WTC11 (cell line): ENCODE measurements around the gene GRAP2. TPM values are rescaled to one million over a fixed set of nuclear protein-coding genes. Genes with fewer than 3 reads are reported as not detected.

ENCODE experiments used
- ATAC-seq: fragments of 200-7000 bp; cut with Tn5 transposase; 2 replicates; pipeline ENCODE4 v1.10.0; 2021; ENCODE audit warnings: mild to moderate bottlenecking, moderate library complexity
- CTCF ChIA-PET: fragments of 300-600 bp; sonication (Branson Sonifier 250); formaldehyde crosslinking; loops from one replicate; lab custom pipeline; 2021; ENCODE audit warnings: antibody characterized with exemption; lab: Charles Lee
- POLR2A ChIA-PET: fragments of 350-600 bp; sonication (Branson Sonifier 250); formaldehyde crosslinking; loops from one replicate; lab custom pipeline; 2021; ENCODE audit warnings: antibody characterized with exemption; lab: Charles Lee
- DNase-seq: peaks from one replicate; pipeline ENCODE4 v3.0.0; 2021; ENCODE audit warnings: low spot score
- H3K27ac Mint-ChIP-seq: 2 replicates; pipeline ENCODE4 v1.8.0; 2021; ENCODE audit warnings: mixed read lengths
- H3K27me3 Mint-ChIP-seq: 2 replicates; pipeline ENCODE4 v1.8.0; 2021; ENCODE audit warnings: low read depth, mild to moderate bottlenecking, moderate library complexity, mixed read lengths
- H3K36me3 Mint-ChIP-seq: 2 replicates; pipeline ENCODE4 v1.8.0; 2021; ENCODE audit warnings: mixed read lengths
- H3K4me1 Mint-ChIP-seq: 2 replicates; pipeline ENCODE4 v1.8.0; 2022; ENCODE audit warnings: mixed read lengths
- H3K4me3 Mint-ChIP-seq: 2 replicates; pipeline ENCODE4 v1.8.0; 2021; ENCODE audit warnings: mild to moderate bottlenecking, moderate library complexity, mixed read lengths
- H3K9me3 Mint-ChIP-seq: 2 replicates; pipeline ENCODE4 v1.8.0; 2021; ENCODE audit warnings: mixed read lengths
- EMX1 ChIP-seq: fragments of 250-450 bp; sonication (Bioruptor Pico); IDR thresholded peaks from 2 replicates; pipeline ENCODE4 v1.8.0; 2021; ENCODE audit warnings: mild to moderate bottlenecking
- GTF2I ChIP-seq: fragments of 250-450 bp; sonication (Bioruptor Pico); conservative IDR thresholded peaks from 2 replicates; pipeline ENCODE4 v1.4.0; 2021; ENCODE audit warnings: mild to moderate bottlenecking
- JUN ChIP-seq: sonication (generic); formaldehyde crosslinking; IDR thresholded peaks from 2 replicates; pipeline ENCODE4 v1.8.0; 2023; ENCODE audit warnings: mild to moderate bottlenecking, missing genetic modification reagents
- NFATC4 ChIP-seq: fragments of 250-450 bp; sonication (Bioruptor Pico); IDR thresholded peaks from 2 replicates; pipeline ENCODE4 v1.9.0; 2021; ENCODE audit warnings: mild to moderate bottlenecking
- OVOL2 ChIP-seq: fragments of 250-450 bp; sonication (Bioruptor Pico); IDR thresholded peaks from 2 replicates; pipeline ENCODE4 v1.9.0; 2021; ENCODE audit warnings: mild to moderate bottlenecking, borderline replicate concordance
- PRRX2 ChIP-seq: fragments of 250-450 bp; sonication (Bioruptor Pico); IDR thresholded peaks from 2 replicates; pipeline ENCODE4 v1.8.0; 2021; ENCODE audit warnings: mild to moderate bottlenecking
- SP1 ChIP-seq: sonication (generic); formaldehyde crosslinking; conservative IDR thresholded peaks from 2 replicates; pipeline ENCODE4 v1.8.1; 2022; ENCODE audit warnings: missing genetic modification reagents
- TEAD4 ChIP-seq: sonication (generic); formaldehyde crosslinking; IDR thresholded peaks from 2 replicates; pipeline ENCODE4 v1.8.0; 2022; ENCODE audit warnings: mild to moderate bottlenecking, missing genetic modification reagents
- ZBTB21 ChIP-seq: sonication (generic); formaldehyde crosslinking; IDR thresholded peaks from 2 replicates; pipeline ENCODE4 v1.8.1; 2023; ENCODE audit warnings: mild to moderate bottlenecking, missing genetic modification reagents, borderline replicate concordance
- ZNF263 ChIP-seq: sonication (generic); formaldehyde crosslinking; IDR thresholded peaks from 2 replicates; pipeline ENCODE4 v1.8.1; 2022; ENCODE audit warnings: low read depth, mild to moderate bottlenecking, moderate library complexity, missing genetic modification reagents
- total RNA-seq: library from RNA; stranded (reverse); gene quantifications from 3 replicates; pipeline ENCODE4 v1.2.3, GENCODE V29; 2021
- TF ChIP-seq, protein P1 (sequence below): fragments of 250-450 bp; sonication (Bioruptor Pico); IDR thresholded peaks from 2 replicates; pipeline ENCODE4 v1.8.0; 2021; ENCODE audit warnings: mild to moderate bottlenecking
- TF ChIP-seq, protein P2 (sequence below): sonication (generic); formaldehyde crosslinking; IDR thresholded peaks from 2 replicates; pipeline ENCODE4 v1.8.1; 2023; ENCODE audit warnings: mild to moderate bottlenecking, missing genetic modification reagents, moderate library complexity
- TF ChIP-seq, protein P3 (sequence below): fragments of 250-450 bp; sonication (Bioruptor Pico); conservative IDR thresholded peaks from 2 replicates; pipeline ENCODE4 v1.9.0; 2021; ENCODE audit warnings: mild to moderate bottlenecking
- TF ChIP-seq, protein P4 (sequence below): fragments of 250-450 bp; sonication (Bioruptor Pico); IDR thresholded peaks from 2 replicates; pipeline ENCODE4 v1.9.0; 2021; ENCODE audit warnings: moderate library complexity, mild to moderate bottlenecking, inconsistent platforms, borderline replicate concordance
- TF ChIP-seq, protein P5 (sequence below): sonication (generic); formaldehyde crosslinking; IDR thresholded peaks from 2 replicates; pipeline ENCODE4 v1.8.0; 2023; ENCODE audit warnings: missing genetic modification reagents, mild to moderate bottlenecking, borderline replicate concordance

GRAP2 gene
- total RNA-seq, 1 experiment from 2014 or later: 0.33 TPM

DNA sequence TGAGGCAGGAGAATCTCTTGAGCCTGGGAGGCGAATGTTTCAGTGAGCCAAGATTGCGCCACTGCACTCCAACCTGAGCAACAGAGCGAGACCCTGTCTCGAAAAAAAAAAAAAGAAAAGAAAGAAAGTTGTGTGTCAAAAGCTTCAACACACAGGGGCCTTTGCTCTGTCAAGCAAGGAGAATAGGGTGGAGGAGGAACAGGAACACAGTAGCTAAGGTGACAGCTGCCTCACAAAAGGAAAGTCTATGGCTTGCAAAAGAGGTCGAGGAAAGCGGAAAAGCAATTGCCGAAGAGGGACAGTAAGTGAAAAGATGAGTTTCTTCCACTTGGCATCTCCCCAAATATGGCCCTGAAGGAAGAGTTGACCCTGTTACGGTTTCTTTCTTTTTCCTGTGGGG is 32.9 kb downstream of the GRAP2 start:
- DNase-seq: no peak
- H3K27ac Mint-ChIP-seq: no peak overlapping the region
- TF ChIP-seq ZNF263 (no peak), SP1 (CRISPR knock-in tag) (no peak), EMX1 (CRISPR knock-in tag) (no peak), JUN (CRISPR knock-in tag) (no peak), ZBTB21 (CRISPR knock-in tag) (no peak), GTF2I (CRISPR knock-in tag) (no peak), TEAD4 (CRISPR knock-in tag) (no peak)
- TF ChIP-seq, protein P1, sequence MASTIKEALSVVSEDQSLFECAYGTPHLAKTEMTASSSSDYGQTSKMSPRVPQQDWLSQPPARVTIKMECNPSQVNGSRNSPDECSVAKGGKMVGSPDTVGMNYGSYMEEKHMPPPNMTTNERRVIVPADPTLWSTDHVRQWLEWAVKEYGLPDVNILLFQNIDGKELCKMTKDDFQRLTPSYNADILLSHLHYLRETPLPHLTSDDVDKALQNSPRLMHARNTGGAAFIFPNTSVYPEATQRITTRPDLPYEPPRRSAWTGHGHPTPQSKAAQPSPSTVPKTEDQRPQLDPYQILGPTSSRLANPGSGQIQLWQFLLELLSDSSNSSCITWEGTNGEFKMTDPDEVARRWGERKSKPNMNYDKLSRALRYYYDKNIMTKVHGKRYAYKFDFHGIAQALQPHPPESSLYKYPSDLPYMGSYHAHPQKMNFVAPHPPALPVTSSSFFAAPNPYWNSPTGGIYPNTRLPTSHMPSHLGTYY (CRISPR knock-in tag): no peak
- TF ChIP-seq, protein P2, sequence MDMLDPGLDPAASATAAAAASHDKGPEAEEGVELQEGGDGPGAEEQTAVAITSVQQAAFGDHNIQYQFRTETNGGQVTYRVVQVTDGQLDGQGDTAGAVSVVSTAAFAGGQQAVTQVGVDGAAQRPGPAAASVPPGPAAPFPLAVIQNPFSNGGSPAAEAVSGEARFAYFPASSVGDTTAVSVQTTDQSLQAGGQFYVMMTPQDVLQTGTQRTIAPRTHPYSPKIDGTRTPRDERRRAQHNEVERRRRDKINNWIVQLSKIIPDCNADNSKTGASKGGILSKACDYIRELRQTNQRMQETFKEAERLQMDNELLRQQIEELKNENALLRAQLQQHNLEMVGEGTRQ (CRISPR knock-in tag): no peak
- TF ChIP-seq, protein P3, sequence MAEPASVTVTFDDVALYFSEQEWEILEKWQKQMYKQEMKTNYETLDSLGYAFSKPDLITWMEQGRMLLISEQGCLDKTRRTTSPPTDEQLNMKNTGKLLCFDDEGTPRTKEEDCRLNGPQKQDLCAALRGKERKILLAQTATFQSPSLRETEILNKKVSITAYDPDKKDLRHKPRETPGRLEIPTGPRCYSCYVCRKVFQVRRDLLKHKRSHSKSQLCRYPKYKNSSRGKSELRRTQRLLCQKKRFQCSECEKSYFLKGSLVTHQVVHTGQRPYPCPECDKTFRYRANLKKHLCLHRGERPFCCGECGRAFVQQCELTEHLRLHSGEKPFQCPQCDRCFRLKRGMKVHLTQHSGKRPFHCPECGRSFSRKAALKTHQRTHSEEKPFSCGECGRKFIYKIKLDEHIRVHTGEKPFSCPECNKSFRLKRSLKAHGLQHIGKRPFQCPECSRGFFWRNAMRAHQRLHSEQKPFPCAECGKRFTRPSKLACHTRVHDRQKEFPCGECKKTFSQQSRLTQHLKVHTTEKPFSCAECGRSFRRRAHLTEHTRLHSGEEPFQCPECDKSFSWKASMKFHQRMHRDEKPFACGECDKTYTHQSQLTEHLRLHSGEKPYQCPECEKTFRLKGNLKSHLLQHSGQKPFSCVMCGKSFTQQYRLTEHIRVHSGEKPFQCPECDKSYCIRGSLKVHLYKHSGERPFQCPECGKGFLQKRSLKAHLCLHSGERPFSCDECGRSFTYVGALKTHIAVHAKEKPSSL (CRISPR knock-in tag): no peak
- TF ChIP-seq, all 79 proteins: peak for 0
- Mint-ChIP-seq H3K27me3 (no peaks in the 10 kb centered on the region; the same call in 1 of the 2 replicates), H3K36me3 (no peaks in the 10 kb centered on the region), H3K4me3 (no peak overlapping the region), H3K4me1 (peaks cover 54% of the 10 kb centered on the region), H3K9me3 (no peaks in the 10 kb centered on the region)
- ChIA-PET POLR2A (interaction anchor here (1.2 kb wide), 1 partner anchor 91 kb away, joined by 6 read pairs; no protein-coding TSS in a partner anchor), CTCF (interaction anchor here (0.5 to 4.4 kb wide), 20 partner anchors 10 to 399 kb away, joined by 4 to 146 read pairs (median 12); no protein-coding TSS in a partner anchor)
- ATAC-seq: no peak

DNA sequence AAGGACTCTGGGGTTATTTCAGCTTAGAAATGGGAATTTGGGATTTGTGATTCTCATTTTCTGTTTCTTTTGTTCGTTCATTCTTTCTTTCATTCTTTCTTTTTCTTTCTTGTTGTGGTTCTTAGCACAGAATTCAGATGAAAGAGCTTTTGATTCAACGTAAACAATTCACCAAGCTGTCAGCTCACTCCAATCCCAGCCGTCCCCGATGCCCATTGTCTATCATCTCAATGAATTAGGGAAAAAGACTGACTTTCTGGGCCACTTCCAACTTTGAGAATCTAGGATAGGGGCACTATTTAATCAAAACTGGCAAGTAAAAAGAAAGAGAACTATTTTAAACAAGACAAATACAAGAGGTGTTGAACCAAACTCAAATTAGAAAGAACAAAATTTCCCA is 34.2 kb downstream of the GRAP2 start:
- Mint-ChIP-seq H3K4me3 (no peak overlapping the region), H3K9me3 (no peaks in the 10 kb centered on the region), H3K36me3 (no peaks in the 10 kb centered on the region), H3K27me3 (no peaks in the 10 kb centered on the region; the same call in 1 of the 2 replicates), H3K27ac (no peak overlapping the region), H3K4me1 (peaks cover 59% of the 10 kb centered on the region)
- ChIA-PET POLR2A (no interaction called here), CTCF (interaction anchor here (3.9 to 4.4 kb wide), 3 partner anchors 8 to 90 kb away, joined by 38 to 146 read pairs (median 68); no protein-coding TSS in a partner anchor)
- ATAC-seq (no peak), DNase-seq (no peak)
- TF ChIP-seq JUN (CRISPR knock-in tag): no peak
- TF ChIP-seq, protein P4, sequence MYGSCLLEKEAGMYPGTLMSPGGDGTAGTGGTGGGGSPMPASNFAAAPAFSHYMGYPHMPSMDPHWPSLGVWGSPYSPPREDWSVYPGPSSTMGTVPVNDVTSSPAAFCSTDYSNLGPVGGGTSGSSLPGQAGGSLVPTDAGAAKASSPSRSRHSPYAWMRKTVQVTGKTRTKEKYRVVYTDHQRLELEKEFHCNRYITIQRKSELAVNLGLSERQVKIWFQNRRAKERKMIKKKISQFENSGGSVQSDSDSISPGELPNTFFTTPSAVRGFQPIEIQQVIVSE (CRISPR knock-in tag): no peak
- TF ChIP-seq NFATC4 (CRISPR knock-in tag): no peak
- TF ChIP-seq OVOL2 (CRISPR knock-in tag): no peak
- TF ChIP-seq PRRX2: no peak
- TF ChIP-seq, protein P5, sequence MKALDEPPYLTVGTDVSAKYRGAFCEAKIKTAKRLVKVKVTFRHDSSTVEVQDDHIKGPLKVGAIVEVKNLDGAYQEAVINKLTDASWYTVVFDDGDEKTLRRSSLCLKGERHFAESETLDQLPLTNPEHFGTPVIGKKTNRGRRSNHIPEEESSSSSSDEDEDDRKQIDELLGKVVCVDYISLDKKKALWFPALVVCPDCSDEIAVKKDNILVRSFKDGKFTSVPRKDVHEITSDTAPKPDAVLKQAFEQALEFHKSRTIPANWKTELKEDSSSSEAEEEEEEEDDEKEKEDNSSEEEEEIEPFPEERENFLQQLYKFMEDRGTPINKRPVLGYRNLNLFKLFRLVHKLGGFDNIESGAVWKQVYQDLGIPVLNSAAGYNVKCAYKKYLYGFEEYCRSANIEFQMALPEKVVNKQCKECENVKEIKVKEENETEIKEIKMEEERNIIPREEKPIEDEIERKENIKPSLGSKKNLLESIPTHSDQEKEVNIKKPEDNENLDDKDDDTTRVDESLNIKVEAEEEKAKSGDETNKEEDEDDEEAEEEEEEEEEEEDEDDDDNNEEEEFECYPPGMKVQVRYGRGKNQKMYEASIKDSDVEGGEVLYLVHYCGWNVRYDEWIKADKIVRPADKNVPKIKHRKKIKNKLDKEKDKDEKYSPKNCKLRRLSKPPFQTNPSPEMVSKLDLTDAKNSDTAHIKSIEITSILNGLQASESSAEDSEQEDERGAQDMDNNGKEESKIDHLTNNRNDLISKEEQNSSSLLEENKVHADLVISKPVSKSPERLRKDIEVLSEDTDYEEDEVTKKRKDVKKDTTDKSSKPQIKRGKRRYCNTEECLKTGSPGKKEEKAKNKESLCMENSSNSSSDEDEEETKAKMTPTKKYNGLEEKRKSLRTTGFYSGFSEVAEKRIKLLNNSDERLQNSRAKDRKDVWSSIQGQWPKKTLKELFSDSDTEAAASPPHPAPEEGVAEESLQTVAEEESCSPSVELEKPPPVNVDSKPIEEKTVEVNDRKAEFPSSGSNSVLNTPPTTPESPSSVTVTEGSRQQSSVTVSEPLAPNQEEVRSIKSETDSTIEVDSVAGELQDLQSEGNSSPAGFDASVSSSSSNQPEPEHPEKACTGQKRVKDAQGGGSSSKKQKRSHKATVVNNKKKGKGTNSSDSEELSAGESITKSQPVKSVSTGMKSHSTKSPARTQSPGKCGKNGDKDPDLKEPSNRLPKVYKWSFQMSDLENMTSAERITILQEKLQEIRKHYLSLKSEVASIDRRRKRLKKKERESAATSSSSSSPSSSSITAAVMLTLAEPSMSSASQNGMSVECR (CRISPR knock-in tag): no peak
- no peak for TF ChIP-seq TEAD4 (CRISPR knock-in tag)
